Activated naive CD8-positive, alpha-beta T cell treated with anti-CD3 and anti-CD28 coated beads, Interleukin-2, amount 50 U/mL, for 24 hours (primary cell): ENCODE measurements around the gene ZNF516.

Source experiments
- ATAC-seq: fragments of 150-1000 bp; cut with Tn5 transposase; one replicate; pipeline ENCODE4 v1.10.0; 2021
- DNase-seq: peaks from one replicate; pipeline ENCODE4 v3.0.0; 2021
- H3K27ac Mint-ChIP-seq: one replicate; pipeline ENCODE4 v1.8.0; 2021; ENCODE audit warnings: mild to moderate bottlenecking, mixed read lengths
- H3K27me3 Mint-ChIP-seq: one replicate; pipeline ENCODE4 v1.8.0; 2021; ENCODE audit warnings: mixed read lengths
- H3K36me3 Mint-ChIP-seq: one replicate; pipeline ENCODE4 v1.8.0; 2021; ENCODE audit warnings: low read depth, mixed read lengths
- H3K4me1 Mint-ChIP-seq: one replicate; pipeline ENCODE4 v1.8.0; 2021; ENCODE audit warnings: mixed read lengths
- H3K4me3 Mint-ChIP-seq: one replicate; pipeline ENCODE4 v1.8.0; 2021; ENCODE audit warnings: mild to moderate bottlenecking, moderate library complexity, mixed read lengths
- H3K9me3 Mint-ChIP-seq: one replicate; pipeline ENCODE4 v1.8.0; 2021; ENCODE audit warnings: mixed read lengths

Gene ZNF516

DNA sequence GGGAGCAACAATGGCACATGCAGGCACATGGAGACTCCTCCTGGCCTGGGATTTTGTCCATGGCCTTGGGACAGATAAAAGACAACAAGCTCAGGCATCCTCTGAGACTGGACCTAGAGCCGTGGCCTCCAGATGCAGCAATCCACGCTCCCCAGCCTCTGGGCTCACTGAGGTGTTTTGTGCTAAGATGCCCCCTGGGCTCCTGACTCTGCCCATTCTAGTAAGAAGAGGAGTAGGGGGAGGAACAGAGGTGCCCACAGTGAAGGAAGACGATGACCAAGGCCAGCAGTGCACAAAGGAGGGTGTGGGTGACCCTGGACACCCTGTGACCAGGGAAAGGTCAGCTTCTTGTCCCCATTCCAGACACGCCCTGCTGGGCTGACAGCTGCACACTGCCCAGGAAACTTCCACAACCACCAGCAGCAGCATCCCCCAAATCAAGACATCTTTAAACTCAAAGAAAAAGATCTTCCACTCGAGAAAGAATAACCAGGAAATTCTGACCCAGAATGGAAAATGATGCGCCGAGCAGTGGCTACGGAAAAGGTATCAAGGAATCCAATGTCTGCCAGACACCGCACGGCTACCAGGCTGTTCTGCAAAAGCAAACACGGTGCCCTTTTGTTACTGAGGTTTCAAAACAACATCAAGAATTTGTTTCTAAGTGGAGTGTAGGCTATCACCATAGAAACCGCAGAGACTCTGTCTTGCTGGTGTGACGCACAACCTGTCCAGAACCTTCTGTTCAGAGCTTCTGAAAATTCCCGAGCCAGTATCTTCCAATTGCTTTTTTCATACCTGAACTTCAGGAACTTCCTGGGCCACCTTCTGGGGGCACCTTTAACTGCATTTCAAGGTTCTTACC, 65.5 kb downstream of the ZNF516 start:
- peaks cover 21% of the 10 kb centered on the region for H3K4me1 Mint-ChIP-seq
- H3K36me3 Mint-ChIP-seq = no peaks in the 10 kb centered on the region
- no peak overlapping the region for H3K4me3 Mint-ChIP-seq
- DNase-seq (no peak), ATAC-seq (no peak)
- no peaks in the 10 kb centered on the region for H3K27me3 Mint-ChIP-seq
- no peaks in the 10 kb centered on the region for H3K9me3 Mint-ChIP-seq
- H3K27ac Mint-ChIP-seq = no peak overlapping the region

- no peak for ATAC-seq
- H3K4me1 Mint-ChIP-seq = peaks cover 21% of the 10 kb centered on the region
- H3K27ac Mint-ChIP-seq = no peak overlapping the region
- DNase-seq = no peak
- no peaks in the 10 kb centered on the region for H3K9me3 Mint-ChIP-seq
- H3K36me3 Mint-ChIP-seq = no peaks in the 10 kb centered on the region
- H3K27me3 Mint-ChIP-seq = no peaks in the 10 kb centered on the region
- H3K4me3 Mint-ChIP-seq = no peak overlapping the region
Observed at GRCh38 chr18:76428396-76429261, 66.4 kb downstream of the ZNF516 start.

DNA sequence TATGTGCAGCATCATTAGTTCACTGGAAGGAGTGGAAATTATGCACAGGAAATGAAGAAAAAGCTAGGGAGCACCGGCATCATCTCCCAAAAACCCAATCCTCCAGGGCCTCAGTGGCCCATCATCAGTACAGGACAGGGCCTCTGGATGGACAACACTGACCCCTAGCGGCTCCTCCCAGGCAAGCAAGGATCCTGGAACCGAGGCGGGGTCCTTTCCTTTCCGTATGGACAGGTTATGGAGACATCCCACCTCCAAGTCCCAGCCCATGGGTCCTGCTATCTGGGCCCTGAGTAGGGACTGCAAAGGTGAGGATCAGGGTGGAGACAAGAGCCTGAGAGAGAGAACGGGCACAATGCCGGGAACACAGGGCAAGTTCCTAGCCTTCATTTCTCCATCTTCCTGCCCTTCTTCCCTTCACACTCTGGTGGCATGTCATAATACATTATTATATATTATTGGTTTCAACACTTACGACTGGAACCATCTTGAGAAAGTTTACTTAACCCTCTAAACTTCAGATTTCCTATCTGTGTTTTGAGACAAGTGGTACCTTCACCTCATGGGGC, 68.2 kb downstream of the ZNF516 start:
- Mint-ChIP-seq H3K27me3 (no peaks in the 10 kb centered on the region), H3K36me3 (no peaks in the 10 kb centered on the region), H3K4me1 (peaks cover 19% of the 10 kb centered on the region), H3K27ac (no peak overlapping the region), H3K4me3 (no peak overlapping the region), H3K9me3 (no peaks in the 10 kb centered on the region)
- ATAC-seq = no peak
- peak; percentile 28 for DNase-seq

GRCh38 chr18:76425146-76426131, 69.6 kb downstream of the ZNF516 start:
- Mint-ChIP-seq H3K27me3 (no peaks in the 10 kb centered on the region), H3K36me3 (no peaks in the 10 kb centered on the region), H3K4me1 (peaks cover 19% of the 10 kb centered on the region)

GRCh38 chr18:76422838-76423237, 72.2 kb downstream of the ZNF516 start:
- ATAC-seq = no peak
- H3K27me3 Mint-ChIP-seq = no peaks in the 10 kb centered on the region
- no peaks in the 10 kb centered on the region for H3K36me3 Mint-ChIP-seq
- no peak for DNase-seq
- H3K27ac Mint-ChIP-seq = no peak overlapping the region
- peaks cover 13% of the 10 kb centered on the region for H3K4me1 Mint-ChIP-seq
- H3K4me3 Mint-ChIP-seq = no peak overlapping the region
- H3K9me3 Mint-ChIP-seq = no peaks in the 10 kb centered on the region

More at GRCh38 chr18:76425146-76426131, 69.6 kb downstream of the ZNF516 start:
- H3K4me3 Mint-ChIP-seq = no peak overlapping the region
- no peaks in the 10 kb centered on the region for H3K9me3 Mint-ChIP-seq
- H3K27ac Mint-ChIP-seq = no peak overlapping the region
- DNase-seq (no peak), ATAC-seq (no peak)

GRCh38 chr18:76422121-76422520, 72.9 kb downstream of the ZNF516 start:
- Mint-ChIP-seq H3K27ac (no peak overlapping the region), H3K4me3 (no peak overlapping the region)
- no peak for ATAC-seq

GRCh38 chr18:76421685-76422078, 73.4 kb downstream of the ZNF516 start:
- no peak for DNase-seq
- no peak for ATAC-seq
- Mint-ChIP-seq H3K27me3 (no peaks in the 10 kb centered on the region), H3K27ac (no peak overlapping the region), H3K9me3 (no peaks in the 10 kb centered on the region), H3K4me3 (no peak overlapping the region), H3K36me3 (no peaks in the 10 kb centered on the region), H3K4me1 (peaks cover 13% of the 10 kb centered on the region)

More at GRCh38 chr18:76422121-76422520, 72.9 kb downstream of the ZNF516 start:
- peaks cover 13% of the 10 kb centered on the region for H3K4me1 Mint-ChIP-seq
- no peaks in the 10 kb centered on the region for H3K36me3 Mint-ChIP-seq
- no peak for DNase-seq
- no peaks in the 10 kb centered on the region for H3K27me3 Mint-ChIP-seq
- no peaks in the 10 kb centered on the region for H3K9me3 Mint-ChIP-seq

DNA sequence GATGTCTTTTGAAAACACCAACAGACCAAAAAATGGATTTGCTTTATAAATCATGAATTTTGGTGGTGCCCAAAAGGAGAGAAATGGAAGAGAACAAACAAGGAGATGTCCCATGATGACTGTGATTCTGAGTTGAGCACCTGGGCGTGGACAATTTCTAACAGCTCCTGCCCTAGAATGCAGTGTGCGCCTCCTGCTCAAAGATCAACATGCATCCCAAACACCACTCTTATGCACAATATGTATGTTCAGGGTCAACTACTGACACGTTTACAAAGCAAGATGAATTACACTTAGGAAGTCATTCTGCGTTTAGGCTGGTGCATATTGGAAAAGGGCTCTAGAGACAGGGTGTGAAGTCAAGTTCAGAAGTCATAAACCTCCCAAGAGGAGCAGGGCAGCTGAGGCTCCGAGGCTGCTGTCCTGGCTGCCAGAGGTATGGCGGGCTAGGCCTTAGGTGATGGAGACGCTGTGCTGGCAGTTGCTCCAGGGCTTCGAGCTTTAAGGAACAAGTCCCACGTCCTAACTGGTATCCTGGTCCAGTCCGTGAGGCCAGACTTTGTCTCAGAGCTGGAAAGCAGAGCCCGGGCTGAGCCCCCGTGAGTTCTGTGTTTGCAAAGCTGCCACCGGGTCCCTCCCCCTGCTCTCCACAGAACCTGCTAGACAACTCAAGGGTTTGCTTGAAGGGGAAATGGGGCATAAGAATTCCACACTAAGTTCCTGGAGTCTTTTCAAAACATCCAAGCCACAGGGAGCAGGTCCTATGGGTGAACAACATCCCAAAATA, 74.0 kb downstream of the ZNF516 start:
- DNase-seq (no peak), ATAC-seq (no peak)
- H3K36me3 Mint-ChIP-seq = no peaks in the 10 kb centered on the region
- H3K27me3 Mint-ChIP-seq = no peaks in the 10 kb centered on the region
- H3K4me1 Mint-ChIP-seq = peaks cover 12% of the 10 kb centered on the region
- no peak overlapping the region for H3K27ac Mint-ChIP-seq
- H3K9me3 Mint-ChIP-seq = no peaks in the 10 kb centered on the region
- no peak overlapping the region for H3K4me3 Mint-ChIP-seq

- H3K4me3 Mint-ChIP-seq = no peak overlapping the region
- no peak overlapping the region for H3K27ac Mint-ChIP-seq
- no peaks in the 10 kb centered on the region for H3K36me3 Mint-ChIP-seq
- H3K9me3 Mint-ChIP-seq = no peaks in the 10 kb centered on the region
- DNase-seq (no peak), ATAC-seq (no peak)
- peaks cover 14% of the 10 kb centered on the region for H3K4me1 Mint-ChIP-seq
- no peaks in the 10 kb centered on the region for H3K27me3 Mint-ChIP-seq
Observed at GRCh38 chr18:76419811-76420210, 75.2 kb downstream of the ZNF516 start.

GRCh38 chr18:76416911-76417310, 78.1 kb downstream of the ZNF516 start:
- H3K9me3 Mint-ChIP-seq = no peaks in the 10 kb centered on the region
- no peaks in the 10 kb centered on the region for H3K27me3 Mint-ChIP-seq
- ATAC-seq (no peak), DNase-seq (no peak)
- no peak overlapping the region for H3K27ac Mint-ChIP-seq
- no peak overlapping the region for H3K4me3 Mint-ChIP-seq
- H3K4me1 Mint-ChIP-seq = peaks cover 16% of the 10 kb centered on the region
- H3K36me3 Mint-ChIP-seq = peaks cover 2% of the 10 kb centered on the region

DNA sequence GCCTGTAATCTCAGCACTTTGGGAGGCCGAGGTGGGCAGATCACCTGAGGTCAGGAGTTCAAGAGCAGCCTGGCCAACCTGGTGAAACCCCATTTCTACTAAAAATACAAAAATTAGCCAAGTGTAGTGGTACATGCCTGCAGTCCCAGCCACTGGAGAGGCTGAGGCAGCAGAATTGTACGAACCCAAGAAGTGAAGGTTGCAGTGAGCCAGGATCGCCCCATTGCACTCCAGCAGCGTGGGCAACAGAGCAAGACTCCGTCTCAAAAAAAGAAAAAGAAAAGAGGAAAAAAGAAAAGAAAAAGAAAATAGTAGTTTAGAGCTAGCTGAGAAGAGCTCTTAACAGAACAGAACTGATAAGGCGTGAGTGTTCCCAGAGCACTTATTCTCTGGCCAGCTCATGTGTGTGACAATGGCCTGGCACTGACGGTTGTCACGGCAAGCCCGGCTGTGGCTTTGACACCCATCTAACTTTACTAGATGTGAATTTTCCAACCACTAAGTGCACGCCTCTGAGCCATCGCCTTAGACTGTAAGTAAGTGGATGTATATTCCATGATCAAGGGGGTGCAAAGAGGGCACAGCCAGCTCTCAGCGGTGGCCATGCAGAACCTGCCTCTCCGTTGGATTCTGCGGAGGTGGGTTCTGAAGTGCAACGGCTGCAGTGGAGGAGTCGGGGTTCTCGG, 80.0 kb downstream of the ZNF516 start:
- no peak overlapping the region for H3K4me3 Mint-ChIP-seq
- peaks cover 28% of the 10 kb centered on the region for H3K4me1 Mint-ChIP-seq
- H3K27me3 Mint-ChIP-seq = no peaks in the 10 kb centered on the region
- H3K36me3 Mint-ChIP-seq = peaks cover 7% of the 10 kb centered on the region
- H3K27ac Mint-ChIP-seq = no peak overlapping the region
- DNase-seq (peak; percentile 19), ATAC-seq (peak; percentile 81)
- H3K9me3 Mint-ChIP-seq = peaks cover 4% of the 10 kb centered on the region

GRCh38 chr18:76412818-76413565, 82.0 kb downstream of the ZNF516 start:
- Mint-ChIP-seq H3K9me3 (peaks cover 4% of the 10 kb centered on the region), H3K4me1 (peaks cover 39% of the 10 kb centered on the region)

More at GRCh38 chr18:76412818-76413565, 82.0 kb downstream of the ZNF516 start:
- Mint-ChIP-seq H3K36me3 (peaks cover 15% of the 10 kb centered on the region), H3K27me3 (no peaks in the 10 kb centered on the region), H3K4me3 (no peak overlapping the region), H3K27ac (no peak overlapping the region)
- ATAC-seq = no peak
- DNase-seq = no peak
